ENCODE results near the gene KCNK15.

The KCNK15 gene

GRCh38 chr20:44702776-44703175 lies 42.9 kb upstream of the KCNK15 start:
- TF ChIP-seq CTCF (IDR thresholded peaks at IDR 0.05; ENCODE audit: low read depth, low read length), result no peak
- H3K4me3 ChIP-seq (replicated peaks in 1 of 2; ENCODE audit: low read depth in 2 of 2, low read length in 2 of 2), result no peak overlapping the region
- peak; percentile 97 to 98 for DNase-seq (ENCODE audit: low read depth in 2 of 2)

DNA sequence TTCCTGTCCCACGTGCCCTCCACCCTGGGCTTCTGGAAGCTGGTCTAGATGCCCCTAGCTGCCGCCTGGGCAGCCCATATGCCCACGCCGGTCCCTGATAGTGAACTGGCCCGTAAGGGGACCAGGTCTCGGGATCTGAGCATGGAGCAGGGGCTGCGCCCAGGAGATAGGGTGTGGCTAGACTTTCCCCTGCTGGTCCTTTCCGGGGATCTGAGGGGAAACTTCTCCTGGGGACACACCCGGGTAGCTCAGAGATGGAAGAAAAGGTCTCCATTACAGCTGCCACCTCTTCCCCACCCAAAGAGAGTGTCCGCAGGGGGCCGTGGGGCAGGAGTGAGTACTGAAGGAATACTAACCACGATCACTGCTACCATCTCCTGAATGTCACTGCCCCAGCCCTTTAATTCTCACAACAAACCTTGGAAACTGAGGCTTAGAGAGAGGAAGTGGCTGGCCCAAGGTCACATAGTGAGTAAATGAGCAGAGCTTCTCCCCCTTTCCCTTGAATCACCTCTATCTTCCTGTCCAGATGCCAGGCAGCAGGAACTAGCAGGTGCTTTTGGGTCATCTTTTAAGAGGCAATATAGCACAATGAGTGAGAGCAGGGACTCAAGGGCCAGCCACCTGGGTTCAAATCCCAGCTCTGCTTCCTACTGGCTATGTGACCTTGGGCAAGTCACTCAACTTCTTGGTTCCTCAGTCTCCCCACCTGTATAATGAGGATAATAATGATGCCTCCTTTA lies 42.3 kb upstream of the KCNK15 start:
- TF ChIP-seq CTCF (IDR thresholded peaks at IDR 0.05; ENCODE audit: low read depth, low read length), result no peak
- H3K4me3 ChIP-seq (replicated peaks in 1 of 2; ENCODE audit: low read depth in 2 of 2, low read length in 2 of 2), result no peak overlapping the region
- DNase-seq (ENCODE audit: low read depth in 2 of 2), result peak in 1 of 2 donors; percentile 33

- no peak overlapping the region for H3K4me3 ChIP-seq (replicated peaks in 1 of 2; ENCODE audit: low read depth in 2 of 2, low read length in 2 of 2)
- no peak for TF ChIP-seq CTCF (IDR thresholded peaks at IDR 0.05; ENCODE audit: low read depth, low read length)
- no peak for DNase-seq (ENCODE audit: low read depth in 2 of 2)
These were observed 41.6 kb upstream of the KCNK15 start for GRCh38 chr20:44703956-44704488.

GRCh38 chr20:44704551-44704971 lies 41.1 kb upstream of the KCNK15 start:
- no peak overlapping the region for H3K4me3 ChIP-seq (replicated peaks in 1 of 2; ENCODE audit: low read depth in 2 of 2, low read length in 2 of 2)
- no peak for TF ChIP-seq CTCF (IDR thresholded peaks at IDR 0.05; ENCODE audit: low read depth, low read length)
- DNase-seq (ENCODE audit: low read depth in 2 of 2), result peak; percentile 58 to 80

DNA sequence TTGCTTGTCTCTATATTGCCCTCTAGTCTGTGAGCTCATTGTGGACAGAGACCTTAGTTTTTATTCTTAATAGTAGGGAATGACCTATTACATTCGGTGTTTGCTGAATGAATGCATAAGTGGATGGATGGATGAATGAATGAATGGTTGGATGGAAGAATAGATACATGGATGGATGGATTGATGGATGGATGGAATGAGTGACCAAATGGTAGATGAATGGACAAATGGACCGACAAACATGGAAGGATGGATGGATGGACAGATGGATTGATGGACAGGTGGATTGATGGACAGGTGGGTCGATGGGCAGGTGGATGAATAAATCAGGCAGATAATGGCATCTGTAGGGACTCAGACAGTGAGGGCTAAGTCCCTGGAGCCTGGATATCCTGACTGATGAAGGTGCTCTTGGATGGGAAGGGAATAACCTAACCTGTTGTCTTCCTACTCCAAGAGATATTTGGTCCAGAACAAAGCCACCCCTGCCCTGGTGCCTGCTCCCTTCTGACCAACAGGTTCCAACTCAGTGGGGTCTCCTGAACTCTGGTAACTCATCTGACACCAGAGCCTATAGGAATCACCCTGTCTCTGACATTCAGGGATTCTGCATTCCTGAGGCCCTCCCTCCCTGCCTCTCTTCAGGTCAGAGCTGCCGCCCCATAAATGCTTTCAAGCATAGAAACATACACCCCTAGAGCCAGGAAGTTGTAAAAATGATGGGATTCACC lies 40.1 kb upstream of the KCNK15 start:
- DNase-seq (ENCODE audit: low read depth in 2 of 2), result no peak
- H3K4me3 ChIP-seq (replicated peaks in 1 of 2; ENCODE audit: low read depth in 2 of 2, low read length in 2 of 2), result no peak overlapping the region
- no peak for TF ChIP-seq CTCF (IDR thresholded peaks at IDR 0.05; ENCODE audit: low read depth, low read length)

DNA sequence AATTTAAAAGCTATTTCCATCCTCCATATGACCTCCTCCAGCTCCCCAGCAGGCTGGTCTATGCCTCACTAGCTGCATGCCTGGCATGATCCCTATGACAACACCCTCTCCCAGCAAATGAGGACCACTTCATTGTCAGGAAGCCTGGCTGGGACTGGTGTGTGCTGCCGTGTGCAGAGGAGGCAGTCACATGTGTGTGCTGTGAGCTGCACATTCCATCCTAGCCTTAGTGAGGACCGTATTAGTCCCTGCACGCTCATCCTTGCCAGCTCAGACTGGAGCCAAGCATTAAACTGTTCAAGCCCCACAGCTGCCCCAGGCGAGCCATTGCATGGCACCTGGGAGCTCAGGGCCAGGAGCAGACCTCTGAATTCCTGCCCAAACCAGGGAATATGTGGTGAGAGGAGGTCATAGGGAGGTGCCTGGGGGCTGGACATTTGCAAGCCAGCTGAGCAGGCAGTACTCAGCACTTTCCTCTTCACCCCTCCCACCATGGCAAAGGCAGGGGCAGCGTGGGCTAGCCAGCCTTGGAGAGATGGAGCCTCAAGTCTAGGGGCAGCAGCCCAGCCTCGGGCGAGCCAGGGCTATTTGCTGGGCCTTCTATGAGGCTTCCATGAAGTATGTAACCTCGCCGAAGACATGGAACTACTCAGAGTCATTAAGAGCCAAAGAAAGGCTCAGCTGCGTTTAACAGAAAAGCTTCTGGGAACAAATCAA lies 39.2 kb upstream of the KCNK15 start:
- H3K4me3 ChIP-seq (replicated peaks in 1 of 2; ENCODE audit: low read depth in 2 of 2, low read length in 2 of 2), result no peak overlapping the region
- TF ChIP-seq CTCF (IDR thresholded peaks at IDR 0.05; ENCODE audit: low read depth, low read length), result no peak

More for the DNA sequence above, 39.2 kb upstream of the KCNK15 start:
- DNase-seq (ENCODE audit: low read depth in 2 of 2), result peak; percentile 48 to 55

Data from cardiac fibroblast (primary cell).